ENCODE data around the gene GRIN2A. TPM values are rescaled to one million over a fixed set of nuclear protein-coding genes. Genes with fewer than 3 reads are reported as not detected.

GRIN2A gene
- total and polyA plus RNA-seq, 2 of the 8 experiments (the other 6 are each of a cell fraction or from before 2014, with no cell fraction given), result 0.18 to 1.8 TPM

GRCh38 chr16:9736547-9736946 lies 445.7 kb downstream of the GRIN2A start (continued):
- TF ChIP-seq, protein P1, sequence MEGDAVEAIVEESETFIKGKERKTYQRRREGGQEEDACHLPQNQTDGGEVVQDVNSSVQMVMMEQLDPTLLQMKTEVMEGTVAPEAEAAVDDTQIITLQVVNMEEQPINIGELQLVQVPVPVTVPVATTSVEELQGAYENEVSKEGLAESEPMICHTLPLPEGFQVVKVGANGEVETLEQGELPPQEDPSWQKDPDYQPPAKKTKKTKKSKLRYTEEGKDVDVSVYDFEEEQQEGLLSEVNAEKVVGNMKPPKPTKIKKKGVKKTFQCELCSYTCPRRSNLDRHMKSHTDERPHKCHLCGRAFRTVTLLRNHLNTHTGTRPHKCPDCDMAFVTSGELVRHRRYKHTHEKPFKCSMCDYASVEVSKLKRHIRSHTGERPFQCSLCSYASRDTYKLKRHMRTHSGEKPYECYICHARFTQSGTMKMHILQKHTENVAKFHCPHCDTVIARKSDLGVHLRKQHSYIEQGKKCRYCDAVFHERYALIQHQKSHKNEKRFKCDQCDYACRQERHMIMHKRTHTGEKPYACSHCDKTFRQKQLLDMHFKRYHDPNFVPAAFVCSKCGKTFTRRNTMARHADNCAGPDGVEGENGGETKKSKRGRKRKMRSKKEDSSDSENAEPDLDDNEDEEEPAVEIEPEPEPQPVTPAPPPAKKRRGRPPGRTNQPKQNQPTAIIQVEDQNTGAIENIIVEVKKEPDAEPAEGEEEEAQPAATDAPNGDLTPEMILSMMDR (IDR thresholded peaks at IDR 0.05; ENCODE audit: control extremely low read depth in 1 of 3, insufficient read depth in 1 of 3, low read depth in 1 of 3, low read length in 3 of 3), result no peak
- TF ChIP-seq NRF1 (IDR thresholded peaks at IDR 0.05; ENCODE audit: low read depth, low read length), result no peak
- TF ChIP-seq CBX8 (IDR thresholded peaks at IDR 0.05; ENCODE audit: borderline replicate concordance, low read depth, low read length), result no peak
- no peak for TF ChIP-seq BACH1 (IDR thresholded peaks at IDR 0.05; ENCODE audit: low read length)
- TF ChIP-seq EP300 (IDR thresholded peaks at IDR 0.05; ENCODE audit: borderline replicate concordance in 1 of 2, low read depth in 2 of 2, low read length in 2 of 2), result no peak
- TF ChIP-seq CREB1 (IDR thresholded peaks at IDR 0.05), result no peak
- TF ChIP-seq RAD21 (IDR thresholded peaks at IDR 0.05 in 1 of 2, conservative IDR thresholded peaks at IDR 0.05 in 1 of 2; ENCODE audit: low read depth in 2 of 2, low read length in 2 of 2), result no peak
- TF ChIP-seq SIRT6 (IDR thresholded peaks at IDR 0.05; ENCODE audit: low read length), result no peak
- no peak for TF ChIP-seq TAF1 (IDR thresholded peaks at IDR 0.05; ENCODE audit: low read depth, low read length)
- no peak for TF ChIP-seq JUN (IDR thresholded peaks at IDR 0.05; ENCODE audit: low read depth, low read length)
